GM18867 (cell line): ENCODE measurements around the gene ITGB1BP2.
"Not testable (repeated sequence)": the region's sequence is repeated elsewhere in the genome, so short reads cannot be mapped to it uniquely, and the experiment has no call there.

ENCODE experiments used
- ATAC-seq: cut with Tn5 transposase; IDR thresholded peaks from one replicate; pipeline ENCODE4 v1.9.1; 2021; ENCODE audit warnings: mild to moderate bottlenecking, moderate library complexity; ENCODE audit not compliant: unreplicated experiment

The ITGB1BP2 gene

GRCh38 chrX:71301195-71301924 lies at the start of gene ITGB1BP2:
Gene ITGB1BP2, plus strand, starts transcription at chrX:71301750. Its CDS starts 57 bp downstream, at chrX:71301807.
- ATAC-seq: no peak

DNA sequence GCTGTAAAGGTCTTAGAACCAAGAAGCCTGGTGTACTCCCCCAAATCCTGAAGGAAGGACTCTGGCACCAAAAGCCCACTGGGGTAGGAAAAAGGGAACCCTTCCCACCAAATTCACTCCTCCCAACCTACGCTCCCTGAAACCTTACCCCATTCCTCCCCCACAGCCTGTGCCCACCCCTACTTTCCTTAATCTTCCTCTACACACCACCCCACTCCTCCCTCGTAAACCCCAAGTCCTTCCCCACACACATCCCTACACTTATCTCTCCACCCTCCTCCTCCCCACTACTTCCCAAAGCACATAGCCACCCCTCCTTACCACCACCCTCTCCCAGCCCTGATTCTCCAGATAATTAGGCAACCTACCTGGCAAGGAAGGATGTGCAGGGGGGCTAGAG lies 49.3 kb upstream of the ITGB1BP2 start:
- no peak for ATAC-seq

- no peak for ATAC-seq
Observed at GRCh38 chrX:71253253-71254091, 48.1 kb upstream of the ITGB1BP2 start.

DNA sequence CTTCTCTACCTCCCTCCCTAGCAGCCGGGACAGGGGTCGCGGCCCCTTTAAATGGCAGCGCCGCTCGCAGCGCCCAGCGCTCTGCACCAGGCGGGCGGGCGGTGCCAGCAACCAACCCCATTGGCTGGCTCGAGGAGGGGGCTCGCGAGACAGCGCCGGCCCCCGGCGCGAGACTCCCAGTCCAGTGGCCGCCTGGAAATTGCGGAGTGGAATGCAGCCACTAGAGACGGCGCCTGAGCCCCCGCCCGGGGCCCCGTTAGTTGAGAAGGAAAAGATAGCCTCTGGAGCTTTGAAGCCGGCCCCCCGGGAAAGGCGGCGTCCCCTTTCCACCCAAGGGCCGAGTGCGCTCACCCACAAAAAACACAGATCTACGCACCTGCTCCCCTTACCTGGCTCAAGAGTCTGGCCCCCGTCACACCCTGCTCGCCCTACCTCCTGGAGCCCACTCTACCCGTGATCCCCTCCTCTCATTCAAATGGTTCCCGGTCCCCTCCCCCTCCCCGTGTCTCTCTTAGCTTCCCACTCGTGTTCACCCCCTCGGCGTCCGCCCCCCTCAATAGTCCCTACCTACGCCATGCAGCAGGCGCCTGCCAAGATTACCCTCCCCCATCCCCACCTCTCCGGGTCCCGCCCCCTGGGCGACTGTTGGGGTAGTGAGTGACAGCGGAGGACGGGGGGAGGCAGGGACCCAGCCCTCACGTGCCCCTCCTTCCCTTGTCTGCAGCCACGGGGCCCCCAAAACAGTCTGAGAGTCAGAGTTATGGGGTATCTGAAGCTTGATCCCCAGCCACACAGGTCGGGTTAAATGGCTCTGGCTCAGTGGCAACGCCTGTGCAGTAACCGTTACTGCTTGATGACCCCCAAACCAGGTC lies 47.2 kb upstream of the ITGB1BP2 start, which contains the start of gene ZMYM3:
TSS of gene ZMYM3 (minus strand) at position 49 of the 872 bp plus-strand sequence. CDS start 885 bp downstream, outside the sequence.
- peak; percentile 85 for ATAC-seq

DNA sequence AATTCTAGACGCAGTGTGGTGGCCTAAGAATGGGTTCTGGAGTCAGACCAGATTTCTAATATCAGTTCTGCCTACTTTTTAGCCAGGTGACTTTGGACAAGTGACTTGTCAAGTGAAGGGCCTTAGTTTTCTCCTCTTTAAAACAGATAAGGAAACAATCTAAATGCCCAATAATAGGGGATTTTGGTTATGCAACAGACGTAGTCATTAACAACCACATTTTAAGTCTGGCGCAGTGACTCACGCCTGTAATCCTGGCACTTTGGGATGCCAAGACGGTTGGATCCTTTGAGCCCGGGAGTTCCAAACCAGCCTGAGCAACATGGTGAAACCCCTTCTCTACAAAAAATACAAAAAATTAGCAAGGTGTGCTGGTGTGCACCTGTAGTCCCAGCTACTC lies 45.5 kb upstream of the ITGB1BP2 start:
- ATAC-seq: no peak

- no peak for ATAC-seq
Observed at GRCh38 chrX:71256856-71257255, 44.7 kb upstream of the ITGB1BP2 start.

GRCh38 chrX:71268624-71269023 lies 32.9 kb upstream of the ITGB1BP2 start:
- not testable (repeated sequence) for ATAC-seq

DNA sequence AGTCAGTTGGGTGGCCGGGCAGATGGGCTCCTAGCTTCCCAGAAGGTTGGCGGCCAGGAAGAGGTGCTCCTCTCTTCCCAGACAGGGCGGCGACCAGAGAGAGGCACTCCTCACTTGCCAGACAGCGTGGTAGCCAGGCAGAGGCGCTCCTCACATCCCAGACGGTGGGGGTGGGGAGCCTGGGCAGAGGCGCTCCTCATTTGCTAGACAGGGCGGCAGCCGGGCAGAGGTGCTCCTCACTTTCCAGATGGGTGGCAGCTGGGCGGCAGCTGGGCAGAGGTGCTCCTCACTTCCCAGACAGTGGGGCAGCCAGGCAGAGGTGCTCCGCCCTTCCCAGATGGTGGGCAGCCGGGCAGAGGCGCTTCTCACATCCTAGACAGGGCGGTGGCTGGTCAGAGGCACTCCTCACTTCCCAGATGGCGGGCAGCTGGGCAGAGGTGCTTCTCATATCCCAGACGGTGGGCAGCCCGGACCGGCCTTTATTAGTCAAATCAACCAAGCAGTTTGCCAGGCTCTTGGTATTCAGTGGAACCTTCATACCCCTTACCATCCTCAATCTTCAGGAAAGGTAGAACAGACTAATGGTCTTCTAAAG lies 31.7 kb upstream of the ITGB1BP2 start:
- no peak for ATAC-seq

DNA sequence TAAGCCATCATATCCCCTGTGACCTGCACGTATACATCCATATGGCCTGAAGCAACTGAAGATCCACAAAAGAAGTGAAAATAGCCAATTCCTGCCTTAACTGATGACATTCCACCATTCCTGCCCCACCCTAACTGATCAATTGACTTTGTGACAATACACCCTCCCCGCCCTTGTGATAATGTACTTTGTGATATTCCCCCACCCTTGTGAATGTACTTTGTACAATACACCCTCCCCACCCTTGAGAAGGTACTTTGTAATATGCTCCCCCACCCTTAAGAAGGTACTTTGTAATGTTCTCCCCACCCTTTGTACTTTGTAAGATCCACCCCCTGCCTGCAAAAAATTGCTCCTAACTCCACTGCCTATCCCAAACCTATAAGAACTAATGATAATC lies 29.2 kb upstream of the ITGB1BP2 start:
- ATAC-seq: not testable (repeated sequence)

DNA sequence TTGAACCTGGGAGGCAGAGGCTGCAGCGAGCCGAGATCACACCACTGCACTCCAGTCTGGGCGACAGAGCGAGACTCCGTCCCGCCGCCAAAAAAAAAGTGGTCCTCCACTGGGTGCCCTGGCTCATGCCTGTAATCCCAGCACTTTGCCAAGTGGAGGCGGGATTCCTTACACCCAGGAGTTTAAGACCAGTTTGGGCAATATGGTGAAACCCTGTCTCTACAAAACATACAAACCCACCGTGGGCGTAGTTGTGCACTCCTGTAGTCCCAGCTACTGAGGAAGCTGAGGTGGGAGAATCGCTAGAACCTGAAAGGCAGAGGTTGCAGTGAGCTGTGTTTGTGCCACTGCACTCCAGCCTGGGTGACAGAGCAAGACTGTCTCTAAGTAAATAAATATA lies 20.2 kb upstream of the ITGB1BP2 start:
- not testable (repeated sequence) for ATAC-seq

DNA sequence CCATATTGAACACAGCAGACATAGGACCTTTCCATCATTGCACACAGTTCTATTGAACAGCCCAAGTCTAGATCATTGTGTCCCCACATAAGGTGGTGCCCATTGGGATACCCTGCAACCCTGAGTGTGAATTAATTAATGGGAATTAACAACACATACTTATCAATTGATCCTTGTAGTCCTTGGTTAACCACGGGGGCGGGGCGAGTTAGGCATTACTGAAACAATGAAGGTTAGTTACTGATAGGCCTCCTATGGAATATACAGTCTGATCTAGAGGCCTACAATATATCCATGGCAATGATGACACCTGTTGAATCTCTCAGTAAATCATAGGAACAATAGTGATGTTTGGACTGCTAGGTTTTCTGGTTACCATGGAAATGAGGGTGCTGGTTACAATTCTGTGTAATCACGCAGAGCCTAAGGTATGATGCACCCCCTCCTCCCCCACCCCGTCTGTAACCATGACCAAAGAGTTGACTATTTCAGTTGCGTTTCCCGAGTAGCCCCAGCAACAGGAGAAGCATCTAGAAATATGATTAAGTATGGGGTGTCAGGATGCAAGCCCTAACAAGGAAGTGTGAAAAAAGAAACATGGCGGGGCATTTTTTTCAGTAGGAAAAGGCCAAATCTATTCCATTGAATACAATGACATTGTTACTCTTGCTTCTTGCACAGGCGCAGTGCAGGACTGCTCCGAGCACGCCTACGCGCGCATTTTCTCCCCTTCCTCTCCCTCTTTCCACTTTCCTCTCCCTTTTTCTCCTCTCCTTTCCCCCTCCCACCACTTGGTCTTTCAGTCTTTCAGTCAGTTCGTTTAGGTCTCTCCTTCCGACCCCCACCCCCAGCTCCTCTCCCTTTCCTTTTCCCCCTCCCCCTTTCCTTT lies 18.8 kb upstream of the ITGB1BP2 start:
- peak; percentile 36 for ATAC-seq

DNA sequence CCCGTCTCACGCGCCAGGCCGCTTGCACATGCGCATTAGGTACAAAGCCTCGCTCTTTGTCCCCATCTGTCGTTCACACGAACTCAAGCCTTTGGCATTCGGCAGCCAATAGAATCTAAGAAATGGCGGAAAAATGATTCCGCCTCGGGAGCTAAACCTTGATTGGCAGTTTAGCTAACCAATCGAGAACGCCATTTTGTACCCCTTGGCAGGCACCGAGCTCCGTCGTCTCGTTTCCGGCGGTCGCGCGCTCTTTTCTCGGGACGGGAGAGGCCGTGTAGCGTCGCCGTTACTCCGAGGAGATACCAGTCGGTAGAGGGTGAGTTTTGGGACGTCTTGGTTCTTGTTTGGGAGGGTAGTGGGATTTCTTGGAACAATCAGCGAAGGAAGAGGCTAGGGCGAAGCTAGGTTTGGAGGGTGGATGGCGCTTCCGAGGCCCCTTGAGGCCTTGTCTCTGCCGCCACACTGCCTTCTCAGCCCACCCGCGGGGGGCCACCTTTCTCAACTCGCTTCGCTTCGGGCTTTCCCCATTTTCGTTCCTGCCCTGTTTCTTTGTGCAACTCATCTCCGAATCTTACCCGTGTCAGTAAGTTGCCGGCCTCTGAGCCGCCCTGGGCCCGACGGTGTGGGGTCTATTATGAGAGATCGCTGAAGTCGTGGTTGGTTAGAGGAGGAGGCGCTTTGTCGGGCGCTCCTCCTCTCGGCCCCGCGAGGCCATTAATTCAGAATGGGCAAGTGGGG lies 18.0 kb upstream of the ITGB1BP2 start, which contains the start of gene NONO:
TSS of gene NONO (plus strand) at position 233 of the 741 bp plus-strand sequence. CDS start 7,003 bp downstream, outside the sequence.
- peak; percentile 85 for ATAC-seq

DNA sequence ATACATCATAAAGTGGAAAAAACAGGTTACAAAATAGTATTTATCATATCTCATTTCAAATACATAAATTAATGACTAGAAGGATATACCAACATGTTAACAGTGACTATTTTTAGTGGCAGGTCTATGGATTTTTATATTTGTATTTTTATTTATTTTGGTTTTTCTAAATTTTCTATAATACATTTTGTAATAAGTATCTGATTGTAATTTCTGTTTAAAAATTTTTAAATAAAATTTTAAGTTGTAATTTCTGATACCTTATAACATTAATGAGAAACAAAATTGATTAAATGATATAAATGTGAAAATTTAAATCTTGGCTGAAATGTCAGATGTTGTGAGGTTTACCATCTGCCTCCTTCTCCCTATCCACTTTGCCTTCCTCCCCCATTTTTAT lies 15.6 kb upstream of the ITGB1BP2 start:
- no peak for ATAC-seq

GRCh38 chrX:71291381-71291780 lies 10.2 kb upstream of the ITGB1BP2 start:
- no peak for ATAC-seq

DNA sequence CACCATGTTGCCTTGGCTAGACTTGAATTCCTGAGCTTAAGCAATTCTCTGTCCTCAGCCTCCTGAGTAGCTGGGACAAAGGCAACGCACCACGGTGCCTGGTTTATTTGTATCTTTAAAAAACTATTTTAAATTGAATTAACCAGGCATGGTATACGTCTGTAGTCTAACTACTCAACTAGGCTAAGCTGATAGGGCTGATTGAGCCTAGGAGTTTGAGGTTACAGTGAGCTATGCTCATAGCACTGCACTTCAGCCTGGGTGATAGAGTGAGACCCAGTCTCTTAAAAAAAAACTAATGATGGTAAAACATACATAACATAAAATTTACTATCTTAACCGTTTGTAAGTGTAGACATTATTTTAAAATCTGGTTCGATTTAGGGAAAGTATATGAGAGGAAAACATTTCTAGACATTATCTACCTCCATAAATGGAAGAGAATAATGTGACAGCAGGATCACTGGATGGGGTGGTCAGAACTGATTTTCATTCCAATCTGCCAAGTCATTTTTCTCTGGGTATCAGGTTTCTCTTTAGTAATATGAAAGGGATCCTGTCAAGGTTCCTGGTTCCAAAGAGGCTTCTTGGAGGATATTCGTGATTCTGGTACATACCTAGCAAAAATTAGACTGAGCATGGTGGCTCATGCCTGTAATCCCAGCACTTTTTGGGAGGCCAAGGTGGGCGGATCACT lies 8.7 kb upstream of the ITGB1BP2 start:
- ATAC-seq: no peak

DNA sequence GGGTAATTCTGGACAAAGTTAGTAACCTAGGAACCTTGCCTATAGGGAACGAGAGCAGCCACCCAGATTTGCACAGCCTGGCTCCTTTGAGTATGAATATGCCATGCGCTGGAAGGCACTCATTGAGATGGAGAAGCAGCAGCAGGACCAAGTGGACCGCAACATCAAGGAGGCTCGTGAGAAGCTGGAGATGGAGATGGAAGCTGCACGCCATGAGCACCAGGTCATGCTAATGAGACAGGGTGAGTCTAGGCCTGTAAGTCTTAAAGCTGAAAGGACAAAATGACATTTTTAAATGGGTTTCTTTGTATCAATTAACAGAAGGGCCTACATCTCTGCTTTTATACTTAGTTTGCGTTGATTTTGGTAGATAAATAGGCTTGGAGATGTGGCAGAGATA lies 4.7 kb upstream of the ITGB1BP2 start:
- no peak for ATAC-seq

DNA sequence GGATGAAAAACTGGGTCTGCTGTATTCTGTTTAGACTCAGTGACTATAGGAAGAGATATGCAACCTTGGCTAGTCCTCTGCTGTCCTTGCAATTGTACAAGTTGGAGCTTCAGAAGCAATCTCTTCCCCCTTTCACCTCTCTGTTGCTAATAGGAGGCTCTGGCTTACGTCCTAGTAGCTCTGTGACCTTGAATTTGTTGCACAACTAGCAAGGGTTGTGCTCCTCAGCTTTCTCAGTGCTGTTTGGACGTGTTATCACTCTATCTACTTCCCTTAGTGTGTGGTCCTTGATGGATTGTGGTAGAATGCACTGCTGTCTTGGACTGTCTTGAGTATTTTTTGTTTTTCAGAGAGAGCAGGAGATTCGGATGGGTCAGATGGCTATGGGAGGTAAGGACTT lies 3.4 kb upstream of the ITGB1BP2 start:
- ATAC-seq: no peak

DNA sequence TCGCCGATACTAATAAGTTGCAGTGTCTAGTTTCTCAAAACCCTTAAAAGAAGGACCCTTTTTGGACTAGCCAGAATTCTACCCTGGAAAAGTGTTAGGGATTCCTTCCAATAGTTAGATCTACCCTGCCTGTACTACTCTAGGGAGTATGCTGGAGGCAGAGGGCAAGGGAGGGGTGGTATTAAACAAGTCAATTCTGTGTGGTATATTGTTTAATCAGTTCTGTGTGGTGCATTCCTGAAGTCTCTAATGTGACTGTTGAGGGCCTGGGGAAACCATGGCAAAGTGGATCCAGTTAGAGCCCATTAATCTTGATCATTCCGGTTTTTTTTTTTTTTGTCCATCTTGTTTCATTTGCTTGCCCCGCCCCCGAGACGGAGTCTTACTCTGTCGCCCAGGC lies 1.5 kb upstream of the ITGB1BP2 start:
- ATAC-seq: not testable (repeated sequence)
